ENCODE measurements around the gene MORC2.

DNA sequence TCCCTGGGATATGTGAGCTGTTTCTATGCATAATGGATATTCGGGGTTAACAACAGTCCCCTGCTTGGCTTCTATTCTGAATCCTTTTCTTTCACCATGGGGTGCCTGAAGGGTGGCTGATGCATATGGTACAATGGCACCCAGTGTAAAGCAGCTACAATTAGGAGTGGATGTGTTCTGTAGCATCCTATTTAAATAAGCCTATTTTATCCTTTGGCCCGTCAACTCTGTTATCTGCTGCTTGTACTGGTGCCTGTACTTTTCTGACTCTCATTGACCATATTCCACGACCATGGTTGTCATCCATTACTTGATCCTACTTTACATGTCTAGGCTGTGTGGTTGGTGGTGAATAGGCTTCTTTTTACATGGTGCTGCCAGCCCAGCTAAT is 1.8 kb upstream of the MORC2 start:
- TF ChIP-seq, protein P1, sequence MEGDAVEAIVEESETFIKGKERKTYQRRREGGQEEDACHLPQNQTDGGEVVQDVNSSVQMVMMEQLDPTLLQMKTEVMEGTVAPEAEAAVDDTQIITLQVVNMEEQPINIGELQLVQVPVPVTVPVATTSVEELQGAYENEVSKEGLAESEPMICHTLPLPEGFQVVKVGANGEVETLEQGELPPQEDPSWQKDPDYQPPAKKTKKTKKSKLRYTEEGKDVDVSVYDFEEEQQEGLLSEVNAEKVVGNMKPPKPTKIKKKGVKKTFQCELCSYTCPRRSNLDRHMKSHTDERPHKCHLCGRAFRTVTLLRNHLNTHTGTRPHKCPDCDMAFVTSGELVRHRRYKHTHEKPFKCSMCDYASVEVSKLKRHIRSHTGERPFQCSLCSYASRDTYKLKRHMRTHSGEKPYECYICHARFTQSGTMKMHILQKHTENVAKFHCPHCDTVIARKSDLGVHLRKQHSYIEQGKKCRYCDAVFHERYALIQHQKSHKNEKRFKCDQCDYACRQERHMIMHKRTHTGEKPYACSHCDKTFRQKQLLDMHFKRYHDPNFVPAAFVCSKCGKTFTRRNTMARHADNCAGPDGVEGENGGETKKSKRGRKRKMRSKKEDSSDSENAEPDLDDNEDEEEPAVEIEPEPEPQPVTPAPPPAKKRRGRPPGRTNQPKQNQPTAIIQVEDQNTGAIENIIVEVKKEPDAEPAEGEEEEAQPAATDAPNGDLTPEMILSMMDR (IDR thresholded peaks at IDR 0.05 in 8 of 11, conservative IDR thresholded peaks at IDR 0.05 in 3 of 11): no peak
- TF ChIP-seq POLR2A (IDR thresholded peaks at IDR 0.05): no peak
